Neural crest cell (in vitro differentiated cells): ENCODE results near the gene ATG5. TPM values are rescaled to one million over a fixed set of nuclear protein-coding genes. Genes with fewer than 3 reads are reported as not detected.

Experiments
- DNase-seq: peaks from one replicate; pipeline ENCODE4 v3.0.0; 2021; ENCODE audit warnings: low read depth, mixed read lengths, low spot score
- H3K27ac Mint-ChIP-seq: one replicate; pipeline ENCODE4 v1.8.0; 2021; ENCODE audit warnings: mild to moderate bottlenecking, mixed read lengths; ENCODE audit not compliant: unreplicated experiment
- H3K27me3 Mint-ChIP-seq: 2 replicates; pipeline ENCODE4 v1.8.0; 2021; ENCODE audit warnings: low read depth, mild to moderate bottlenecking, mixed read lengths
- H3K36me3 Mint-ChIP-seq: 2 replicates; pipeline ENCODE4 v1.8.0; 2021; ENCODE audit warnings: low read depth, mild to moderate bottlenecking, mixed read lengths
- H3K4me1 Mint-ChIP-seq: 2 replicates; pipeline ENCODE4 v1.8.0; 2021; ENCODE audit warnings: mixed read lengths
- H3K4me3 Mint-ChIP-seq: one replicate; pipeline ENCODE4 v1.8.0; 2021; ENCODE audit warnings: mild to moderate bottlenecking, mixed read lengths
- H3K9me3 Mint-ChIP-seq: 2 replicates; pipeline ENCODE4 v1.8.0; 2021; ENCODE audit warnings: mixed read lengths
- total RNA-seq: library from RNA; stranded (reverse); gene quantifications from 2 replicates; pipeline ENCODE4 v1.2.1, GENCODE V29; 2021
- TF ChIP-seq, protein P1 (sequence below): fragments of 200-600 bp; sonication (generic); conservative IDR thresholded peaks from 2 replicates; pipeline ENCODE4 v1.5.0; 2021; ENCODE audit warnings: antibody characterized with exemption, mild to moderate bottlenecking

The ATG5 gene
- total RNA-seq, 1 donor from 2014 or later, result 22.5 TPM

DNA sequence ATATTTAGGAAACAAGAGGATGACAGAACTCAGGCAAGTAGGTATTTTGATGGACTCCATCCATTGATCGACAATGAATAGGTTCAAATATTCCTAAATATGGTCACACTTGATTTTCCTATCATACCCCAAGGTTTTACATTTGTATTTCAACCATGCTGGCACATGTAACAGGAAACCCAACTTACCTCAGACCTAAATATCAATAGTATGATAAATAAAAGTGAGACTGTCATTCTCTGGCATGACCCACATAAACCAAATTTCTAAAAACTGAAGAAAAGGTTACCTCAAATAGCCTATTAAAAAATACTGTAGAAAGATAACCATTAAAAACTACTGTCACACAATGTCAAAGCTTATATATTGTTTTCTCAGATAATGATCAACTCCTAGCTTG, 142.1 kb downstream of the ATG5 start:
- H3K27ac Mint-ChIP-seq, result no peak overlapping the region
- TF ChIP-seq, protein P1, sequence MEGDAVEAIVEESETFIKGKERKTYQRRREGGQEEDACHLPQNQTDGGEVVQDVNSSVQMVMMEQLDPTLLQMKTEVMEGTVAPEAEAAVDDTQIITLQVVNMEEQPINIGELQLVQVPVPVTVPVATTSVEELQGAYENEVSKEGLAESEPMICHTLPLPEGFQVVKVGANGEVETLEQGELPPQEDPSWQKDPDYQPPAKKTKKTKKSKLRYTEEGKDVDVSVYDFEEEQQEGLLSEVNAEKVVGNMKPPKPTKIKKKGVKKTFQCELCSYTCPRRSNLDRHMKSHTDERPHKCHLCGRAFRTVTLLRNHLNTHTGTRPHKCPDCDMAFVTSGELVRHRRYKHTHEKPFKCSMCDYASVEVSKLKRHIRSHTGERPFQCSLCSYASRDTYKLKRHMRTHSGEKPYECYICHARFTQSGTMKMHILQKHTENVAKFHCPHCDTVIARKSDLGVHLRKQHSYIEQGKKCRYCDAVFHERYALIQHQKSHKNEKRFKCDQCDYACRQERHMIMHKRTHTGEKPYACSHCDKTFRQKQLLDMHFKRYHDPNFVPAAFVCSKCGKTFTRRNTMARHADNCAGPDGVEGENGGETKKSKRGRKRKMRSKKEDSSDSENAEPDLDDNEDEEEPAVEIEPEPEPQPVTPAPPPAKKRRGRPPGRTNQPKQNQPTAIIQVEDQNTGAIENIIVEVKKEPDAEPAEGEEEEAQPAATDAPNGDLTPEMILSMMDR, result no peak
- DNase-seq, result no peak
- H3K9me3 Mint-ChIP-seq, result no peaks in the 10 kb centered on the region
- H3K4me3 Mint-ChIP-seq, result no peak overlapping the region
- H3K27me3 Mint-ChIP-seq, result no peaks in the 10 kb centered on the region
- H3K36me3 Mint-ChIP-seq, result no peaks in the 10 kb centered on the region
- peaks cover 3% of the 10 kb centered on the region for H3K4me1 Mint-ChIP-seq

GRCh38 chr6:106182455-106182854, 143.1 kb downstream of the ATG5 start:
- no peak for DNase-seq
- Mint-ChIP-seq H3K36me3 (no peaks in the 10 kb centered on the region), H3K4me1 (no peaks in the 10 kb centered on the region), H3K27me3 (no peaks in the 10 kb centered on the region), H3K9me3 (no peaks in the 10 kb centered on the region), H3K4me3 (no peak overlapping the region), H3K27ac (no peak overlapping the region)
- TF ChIP-seq, protein P1, result no peak

- Mint-ChIP-seq H3K4me1 (no peaks in the 10 kb centered on the region), H3K27ac (no peak overlapping the region), H3K36me3 (no peaks in the 10 kb centered on the region), H3K9me3 (no peaks in the 10 kb centered on the region), H3K27me3 (no peaks in the 10 kb centered on the region), H3K4me3 (no peak overlapping the region)
- TF ChIP-seq, protein P1, result no peak
- no peak for DNase-seq
These were observed 143.7 kb downstream of the ATG5 start for GRCh38 chr6:106181664-106182418.

GRCh38 chr6:106180208-106180607, 145.4 kb downstream of the ATG5 start:
- DNase-seq, result no peak
- Mint-ChIP-seq H3K4me1 (no peaks in the 10 kb centered on the region), H3K9me3 (no peaks in the 10 kb centered on the region), H3K27me3 (no peaks in the 10 kb centered on the region), H3K36me3 (no peaks in the 10 kb centered on the region), H3K4me3 (no peak overlapping the region), H3K27ac (no peak overlapping the region)
- TF ChIP-seq, protein P1, result no peak

DNA sequence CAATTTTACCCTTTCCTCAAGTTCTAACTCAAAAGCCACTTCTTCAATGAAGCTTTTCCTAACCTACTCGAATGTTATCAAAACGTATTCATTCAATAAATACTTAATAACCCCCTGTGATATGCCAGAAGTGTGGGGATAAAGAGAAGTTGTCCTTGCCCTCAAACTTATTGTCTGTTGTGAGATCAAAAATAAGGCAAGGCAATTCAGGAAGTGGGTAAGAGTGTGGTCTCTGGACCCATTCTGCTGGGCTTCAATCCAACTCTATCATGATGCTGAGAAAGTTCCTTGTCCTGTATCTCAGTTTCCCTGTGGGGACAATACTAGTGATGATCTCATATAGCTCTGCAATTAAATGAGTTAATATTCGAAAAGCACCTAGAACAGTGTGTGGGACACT, 146.7 kb downstream of the ATG5 start:
- H3K36me3 Mint-ChIP-seq, result no peaks in the 10 kb centered on the region
- TF ChIP-seq, protein P1, result no peak
- DNase-seq, result no peak
- no peaks in the 10 kb centered on the region for H3K27me3 Mint-ChIP-seq
- H3K27ac Mint-ChIP-seq, result no peak overlapping the region
- H3K9me3 Mint-ChIP-seq, result no peaks in the 10 kb centered on the region
- no peaks in the 10 kb centered on the region for H3K4me1 Mint-ChIP-seq
- no peak overlapping the region for H3K4me3 Mint-ChIP-seq
